Superior temporal gyrus (tissue), 1 donor: ENCODE measurements around the gene SBK1.
"Not testable (repeated sequence)": the region's sequence is repeated elsewhere in the genome, so short reads cannot be mapped to it uniquely, and the experiment has no call there.

ENCODE experiments used
- DNase-seq: peaks from one replicate; pipeline ENCODE4 v3.0.0-alpha.2; 2016; ENCODE audit errors: extremely low spot score

SBK1 gene

DNA sequence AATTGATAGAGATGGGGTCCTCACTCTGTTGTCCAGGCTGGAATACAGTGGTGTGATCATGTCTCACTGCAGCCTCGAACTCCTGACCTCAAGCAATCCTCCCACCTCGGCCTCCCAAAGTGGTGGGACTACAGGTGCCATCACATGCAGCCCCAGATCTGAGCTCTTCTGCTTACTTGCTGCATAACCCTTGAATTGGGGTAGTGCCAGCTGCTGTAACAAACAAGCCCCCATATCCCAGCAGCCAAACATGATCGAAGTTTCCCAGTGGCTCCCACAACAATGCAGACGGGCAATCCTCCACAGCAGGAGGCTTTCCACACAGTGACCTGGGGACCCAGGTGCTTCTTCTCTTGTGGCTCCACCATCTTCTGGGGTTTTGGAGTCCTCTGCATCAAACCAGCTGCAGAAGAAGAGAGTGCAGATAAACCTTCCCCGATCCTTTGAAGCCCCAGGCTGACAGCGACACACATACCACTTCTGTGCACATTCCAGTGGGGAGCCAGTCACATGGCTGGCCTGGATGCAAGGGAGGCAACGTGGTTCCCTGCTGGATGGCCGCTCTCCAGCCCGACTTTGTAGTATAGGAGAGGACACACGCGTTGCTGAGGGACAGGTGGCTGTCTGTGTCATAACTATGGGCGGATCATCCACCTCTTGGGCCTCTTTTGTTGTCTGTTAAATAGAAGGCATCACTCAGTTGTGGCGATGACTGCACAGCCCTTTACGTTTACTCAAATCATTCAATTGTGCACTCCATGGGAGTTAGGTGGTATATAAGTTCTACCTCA is 16.7 kb downstream of the SBK1 start:
- DNase-seq = no peak

DNA sequence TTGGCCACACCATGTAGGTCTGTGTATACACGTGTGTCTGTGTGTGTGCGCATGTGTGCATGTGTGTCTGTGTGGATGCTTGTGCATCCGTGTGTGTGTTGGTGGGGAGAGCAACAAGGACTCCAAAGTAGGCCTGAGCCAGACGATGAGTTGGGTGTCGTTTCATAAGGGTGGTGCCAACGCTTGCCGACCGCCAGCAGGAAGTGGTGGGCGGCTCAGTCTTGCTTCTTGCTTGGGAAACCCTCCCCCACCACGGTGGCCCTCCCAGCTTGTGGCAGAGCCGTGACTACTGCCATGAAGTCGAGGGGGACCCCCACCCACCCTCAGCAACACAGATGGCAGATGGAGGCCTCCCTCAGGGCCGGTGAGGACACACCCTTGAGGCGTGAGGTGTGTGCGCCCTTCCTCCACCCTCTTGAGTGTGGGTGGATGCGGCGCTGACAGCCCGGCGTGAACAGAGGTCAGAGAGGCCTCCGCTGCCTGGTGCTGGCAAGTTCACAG is 17.5 kb downstream of the SBK1 start:
- no peak for DNase-seq

DNA sequence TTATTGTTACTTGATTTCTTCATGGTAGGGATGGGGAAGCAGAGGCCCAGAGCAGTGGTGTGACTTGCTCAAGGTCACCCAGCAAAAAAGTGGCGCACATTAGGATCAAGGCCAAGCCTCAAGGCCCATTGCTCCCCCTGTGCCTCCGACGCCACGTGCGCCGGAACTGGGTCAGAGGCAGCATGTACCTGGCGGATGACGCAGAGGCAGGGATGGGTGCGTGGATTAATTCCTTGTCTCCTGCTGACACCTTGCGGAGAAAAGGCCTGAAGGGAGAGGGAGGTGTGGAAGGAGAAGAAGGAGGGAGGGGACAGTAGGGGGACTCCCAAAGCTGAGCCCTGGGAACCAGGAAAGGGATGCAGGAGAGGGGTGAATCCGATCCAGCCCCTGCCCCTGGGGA is 18.5 kb downstream of the SBK1 start:
- DNase-seq = no peak

DNA sequence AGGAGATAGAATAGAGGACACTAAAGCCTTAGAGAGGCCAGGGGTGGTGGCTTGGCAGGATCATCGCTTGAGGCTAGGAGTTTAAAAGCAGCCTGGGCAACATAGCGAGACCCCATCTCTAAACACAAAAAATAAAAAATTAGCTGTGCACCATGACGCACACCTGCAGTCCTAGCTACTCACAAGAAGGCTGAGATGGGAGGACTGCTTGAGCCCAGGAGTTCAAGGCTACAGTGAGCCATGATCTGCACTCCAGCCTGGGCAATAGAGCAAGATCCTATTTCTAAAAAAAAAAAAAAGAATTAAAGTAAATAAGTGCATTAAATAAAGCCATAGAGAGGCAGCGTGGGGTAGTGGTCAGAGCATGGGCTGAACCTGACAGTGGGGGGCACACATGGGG is 19.1 kb downstream of the SBK1 start:
- DNase-seq = no peak

DNA sequence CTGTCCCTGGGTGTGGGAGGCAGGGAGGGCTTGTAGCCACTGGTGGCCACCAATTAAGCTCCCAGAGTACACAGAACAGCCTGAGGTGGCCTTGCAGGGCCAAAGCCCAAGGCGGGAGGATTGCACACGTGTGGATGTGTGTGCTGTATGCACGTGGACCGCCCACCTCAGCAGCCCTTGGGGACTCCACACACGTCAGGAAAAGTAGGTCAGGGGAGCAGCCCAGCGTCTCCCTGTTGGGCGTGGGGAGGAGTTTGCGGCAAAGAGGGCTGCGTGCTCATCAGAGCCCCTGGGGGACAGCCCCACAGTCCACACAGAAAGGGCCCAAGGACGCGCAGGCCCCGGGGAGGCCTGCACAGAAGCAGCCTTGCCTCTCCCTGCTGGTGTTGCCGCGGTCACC is 19.6 kb downstream of the SBK1 start:
- DNase-seq = no peak

DNA sequence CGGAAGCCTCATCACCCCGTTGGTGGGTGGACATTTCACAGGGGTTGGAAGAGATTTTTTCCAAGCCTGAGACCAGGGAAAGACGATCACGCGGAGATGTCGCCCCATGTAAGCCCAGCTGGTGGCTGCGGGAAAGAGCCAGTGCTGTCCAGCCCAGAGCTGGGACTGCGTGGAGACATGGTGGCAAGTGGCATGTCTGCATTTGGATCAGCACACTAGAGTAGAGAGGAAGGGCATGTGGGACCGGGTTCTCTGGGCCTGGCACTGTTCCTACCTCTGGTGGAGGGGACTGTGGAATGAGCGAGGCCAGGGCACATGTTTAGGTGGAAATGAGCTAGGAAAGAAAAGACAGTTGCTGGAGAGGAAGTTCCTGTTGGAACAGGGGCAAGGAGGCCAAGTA is 20.0 kb downstream of the SBK1 start:
- DNase-seq = peak; percentile 3

DNA sequence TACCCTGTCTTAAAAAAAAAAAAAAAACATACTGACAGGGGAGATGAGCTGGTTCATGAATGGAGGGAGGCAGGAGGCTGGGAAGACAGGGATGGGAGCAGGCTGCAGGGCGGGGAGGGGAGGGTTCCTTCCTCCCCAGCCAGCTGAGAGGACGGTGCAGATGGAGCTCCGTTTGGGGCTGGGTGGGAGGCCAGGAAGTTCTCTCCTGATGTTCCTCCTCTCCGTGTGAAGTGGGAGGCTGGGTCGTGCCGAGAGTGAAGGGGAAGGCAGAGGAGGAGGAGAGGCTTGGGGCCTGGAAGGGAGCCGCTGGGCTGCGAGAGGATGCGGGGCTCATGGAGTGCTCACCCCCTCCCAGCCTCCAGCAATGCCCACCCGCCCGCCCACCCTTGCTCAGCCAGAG is 21.3 kb downstream of the SBK1 start:
- no peak for DNase-seq

DNA sequence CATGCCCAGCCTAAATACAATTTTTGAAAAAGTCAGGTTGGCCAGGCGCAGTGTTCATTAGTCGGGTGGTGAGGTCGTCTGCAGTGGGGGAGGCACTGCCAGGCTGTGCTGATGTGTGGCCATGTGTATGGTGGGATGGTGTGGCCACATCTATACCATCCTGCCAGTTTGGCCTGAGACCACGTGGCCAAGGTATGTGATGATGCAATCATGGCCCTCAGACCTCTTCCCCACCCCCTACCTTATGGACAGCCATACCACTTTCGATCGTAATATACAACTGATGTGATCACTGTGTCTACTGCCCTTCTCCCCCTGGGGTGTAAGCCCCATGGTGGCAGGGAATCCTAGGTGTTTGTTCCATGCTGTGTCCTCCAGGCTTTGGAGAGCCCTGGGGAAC is 23.7 kb downstream of the SBK1 start:
- no peak for DNase-seq

DNA sequence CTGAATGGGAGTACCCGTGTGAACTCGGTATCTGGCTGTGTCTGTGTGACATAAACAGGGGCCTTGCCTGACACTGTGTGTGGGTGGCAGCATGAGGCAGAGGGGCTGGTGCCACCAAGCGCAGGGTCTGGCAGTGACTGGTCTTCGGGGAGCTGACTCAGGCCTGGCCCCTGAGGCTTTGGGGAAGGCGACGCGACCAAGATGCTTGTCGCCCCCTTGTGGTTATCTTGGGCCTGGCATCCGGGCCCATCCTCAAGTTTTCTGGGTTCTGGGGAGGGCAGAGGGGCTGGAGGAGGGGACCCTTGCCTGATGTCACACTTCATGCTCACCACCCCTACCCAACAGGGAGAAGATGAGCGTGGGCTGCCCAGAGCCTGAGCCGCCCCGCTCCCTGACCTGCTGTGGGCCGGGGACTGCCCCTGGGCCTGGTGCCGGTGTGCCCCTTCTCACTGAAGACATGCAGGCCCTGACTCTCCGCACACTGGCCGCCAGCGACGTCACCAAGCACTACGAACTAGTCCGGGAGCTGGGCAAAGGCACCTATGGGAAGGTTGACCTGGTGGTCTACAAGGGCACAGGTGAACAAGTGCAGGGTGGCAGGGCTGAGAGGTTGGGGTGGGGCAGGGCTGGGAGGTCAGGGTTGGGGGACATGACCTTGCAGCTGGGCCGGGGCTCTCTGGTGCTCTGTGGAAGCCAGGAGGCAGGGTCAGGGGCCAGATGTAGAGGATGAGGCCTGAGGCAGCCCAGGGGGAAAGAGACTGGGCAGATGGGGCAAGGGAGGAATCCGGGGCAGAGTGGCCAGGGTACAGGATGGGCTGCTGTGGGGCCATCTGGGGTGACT is 24.9 kb downstream of the SBK1 start:
- DNase-seq = peak; percentile 70

DNA sequence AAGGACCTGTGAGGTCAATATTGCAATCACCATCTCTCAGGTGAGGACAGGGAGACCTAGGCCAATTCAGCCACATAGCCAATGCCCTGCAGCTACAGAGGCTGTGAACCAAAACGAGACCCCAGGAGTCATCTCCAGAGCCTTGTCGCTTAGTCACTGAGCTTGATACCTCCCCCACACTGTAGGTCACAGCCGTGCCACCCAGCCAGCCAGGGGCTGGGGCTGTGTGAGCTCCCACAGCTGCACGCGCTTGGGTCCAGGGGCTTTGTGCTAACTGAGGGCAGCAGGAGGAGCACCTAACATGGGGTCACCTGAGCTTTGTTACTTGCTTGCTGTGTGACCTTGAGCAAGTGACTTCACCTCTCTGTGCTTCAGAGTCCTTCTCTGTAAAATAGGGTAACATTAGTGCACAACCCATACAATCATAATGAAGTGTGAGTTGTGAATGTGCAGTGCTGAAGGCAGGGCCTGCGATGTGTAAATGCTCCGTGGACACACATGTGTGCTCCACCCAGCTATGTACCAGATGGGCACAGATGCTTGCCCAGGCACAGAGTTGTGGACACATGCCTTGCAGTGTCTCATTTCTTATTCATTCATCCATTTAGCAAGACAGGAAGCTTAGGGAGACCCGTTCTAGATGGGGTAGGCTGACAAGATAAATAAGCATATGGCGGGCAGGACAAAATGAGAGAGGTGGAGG is 25.9 kb downstream of the SBK1 start:
- DNase-seq = no peak

DNA sequence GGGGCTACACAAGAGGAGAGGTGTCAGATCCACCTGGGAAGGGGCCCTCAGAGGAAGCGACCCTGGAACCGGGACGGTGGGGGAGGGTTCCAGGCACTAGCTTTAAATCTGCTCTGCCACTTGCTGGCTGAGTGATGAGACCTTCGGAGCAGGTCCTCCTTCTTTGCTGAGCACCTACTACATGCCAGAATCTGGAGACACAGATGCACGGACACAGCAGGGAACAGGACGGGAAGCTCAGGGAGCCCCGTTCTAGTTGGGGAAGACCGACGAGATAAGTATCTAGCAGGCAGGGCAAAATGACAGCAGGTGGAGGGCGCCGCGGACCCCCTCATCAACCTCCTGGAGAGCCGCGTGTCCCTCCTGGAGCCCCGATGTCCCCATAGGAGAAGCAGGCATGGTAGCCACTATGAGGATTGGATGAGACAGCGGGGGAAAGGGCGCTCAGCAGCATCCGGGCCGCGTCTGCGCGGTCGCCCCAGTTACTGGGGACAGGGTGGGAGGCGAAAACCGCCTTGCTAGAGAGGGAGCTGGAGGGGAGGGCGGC is 27.2 kb downstream of the SBK1 start:
- no peak for DNase-seq

DNA sequence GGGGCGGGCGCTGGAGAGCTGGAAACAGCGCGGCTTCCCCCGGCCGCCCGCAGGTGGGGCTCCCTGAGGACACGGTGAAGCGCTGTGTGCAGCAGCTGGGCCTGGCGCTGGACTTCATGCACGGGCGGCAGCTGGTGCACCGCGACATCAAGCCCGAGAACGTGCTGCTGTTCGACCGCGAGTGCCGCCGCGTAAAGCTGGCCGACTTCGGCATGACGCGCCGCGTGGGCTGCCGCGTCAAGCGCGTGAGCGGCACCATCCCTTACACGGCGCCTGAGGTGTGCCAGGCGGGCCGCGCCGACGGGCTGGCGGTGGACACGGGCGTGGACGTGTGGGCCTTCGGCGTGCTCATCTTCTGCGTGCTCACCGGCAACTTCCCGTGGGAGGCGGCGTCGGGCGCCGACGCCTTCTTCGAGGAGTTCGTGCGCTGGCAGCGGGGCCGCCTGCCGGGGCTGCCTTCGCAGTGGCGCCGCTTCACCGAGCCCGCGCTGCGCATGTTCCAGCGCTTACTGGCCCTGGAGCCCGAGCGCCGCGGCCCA is 27.8 kb downstream of the SBK1 start:
- DNase-seq = no peak

DNA sequence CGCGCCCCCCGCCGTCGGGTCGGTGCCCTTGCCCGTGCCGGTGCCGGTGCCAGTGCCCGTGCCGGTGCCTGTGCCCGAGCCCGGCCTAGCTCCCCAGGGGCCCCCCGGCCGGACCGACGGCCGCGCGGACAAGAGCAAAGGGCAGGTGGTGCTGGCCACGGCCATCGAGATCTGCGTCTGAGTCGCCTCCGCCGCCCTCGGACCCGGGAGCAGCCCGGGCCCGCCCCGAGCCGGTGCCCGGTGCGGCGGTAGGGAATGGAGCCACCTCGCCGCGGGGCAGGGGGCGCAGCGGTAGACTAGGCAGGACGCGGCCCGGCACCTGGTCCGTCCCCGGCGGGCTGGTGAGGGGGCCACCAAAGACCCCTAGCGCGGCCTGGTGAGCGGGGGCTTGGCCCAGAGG is 28.4 kb downstream of the SBK1 start:
- no peak for DNase-seq

DNA sequence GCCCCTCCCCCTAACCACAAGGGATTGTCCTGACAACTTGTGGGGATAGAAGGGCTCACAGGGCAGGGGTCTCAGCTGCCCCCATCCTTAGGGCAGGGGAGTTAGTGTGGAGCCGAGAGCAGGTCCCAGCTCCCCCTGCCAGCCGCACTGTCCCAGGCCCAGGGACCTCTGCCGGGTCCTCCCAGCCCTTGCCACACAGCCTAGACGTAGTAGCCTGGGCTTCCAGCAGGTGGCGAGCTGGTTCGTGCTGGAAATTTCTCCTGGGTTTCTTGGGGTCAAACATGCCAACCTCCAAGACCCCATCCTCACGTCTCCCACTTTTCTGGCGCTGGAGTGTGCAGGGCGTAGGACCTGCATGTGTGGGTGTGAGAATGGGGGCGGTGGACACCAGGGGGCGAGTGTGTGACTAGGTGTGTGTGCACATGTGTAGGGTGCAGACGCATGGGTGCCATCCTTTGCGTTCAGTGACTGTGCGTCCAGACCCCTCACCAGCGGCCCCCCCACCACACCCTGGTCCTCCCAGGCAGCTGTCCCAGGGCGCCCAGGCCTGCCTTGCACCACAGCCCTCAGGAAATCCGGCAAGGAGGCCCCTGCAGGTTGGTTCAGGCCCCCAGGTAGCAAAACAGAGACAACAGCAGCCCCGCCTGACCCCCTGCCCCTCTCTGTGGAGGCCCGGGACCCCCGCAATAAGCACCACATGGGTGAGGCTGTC is 29.5 kb downstream of the SBK1 start:
- no peak for DNase-seq

DNA sequence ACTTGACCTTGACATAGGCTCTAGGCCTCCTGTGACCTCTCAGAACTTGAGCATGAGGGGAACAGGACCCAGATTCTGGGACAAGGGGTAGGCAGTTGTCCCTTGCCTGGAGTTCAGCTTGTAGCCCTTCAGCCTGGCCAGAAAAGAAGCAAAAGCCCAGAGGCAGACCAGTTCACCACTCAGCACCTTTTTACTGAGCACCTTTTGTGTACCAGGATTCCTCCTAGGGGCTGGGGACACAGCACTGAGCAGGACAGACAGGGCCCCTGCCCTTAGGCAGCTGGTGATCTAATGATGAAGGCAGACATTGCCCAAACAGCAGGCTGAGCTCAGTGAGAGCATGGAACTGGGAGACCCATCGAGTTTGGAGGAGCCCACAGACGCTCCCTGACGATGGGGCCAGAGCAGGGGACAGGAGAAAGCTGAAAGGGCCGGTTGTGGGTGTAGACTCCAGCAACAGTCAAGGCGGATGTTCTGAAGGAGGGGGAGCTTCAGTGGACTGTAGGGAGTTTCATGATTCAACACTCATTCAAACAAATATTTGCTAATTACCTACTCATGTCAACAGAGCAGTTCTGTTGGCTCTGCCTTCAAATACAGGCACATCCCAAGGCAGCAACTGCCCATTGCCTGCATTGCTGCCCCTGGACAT is 32.0 kb downstream of the SBK1 start:
- DNase-seq = no peak

DNA sequence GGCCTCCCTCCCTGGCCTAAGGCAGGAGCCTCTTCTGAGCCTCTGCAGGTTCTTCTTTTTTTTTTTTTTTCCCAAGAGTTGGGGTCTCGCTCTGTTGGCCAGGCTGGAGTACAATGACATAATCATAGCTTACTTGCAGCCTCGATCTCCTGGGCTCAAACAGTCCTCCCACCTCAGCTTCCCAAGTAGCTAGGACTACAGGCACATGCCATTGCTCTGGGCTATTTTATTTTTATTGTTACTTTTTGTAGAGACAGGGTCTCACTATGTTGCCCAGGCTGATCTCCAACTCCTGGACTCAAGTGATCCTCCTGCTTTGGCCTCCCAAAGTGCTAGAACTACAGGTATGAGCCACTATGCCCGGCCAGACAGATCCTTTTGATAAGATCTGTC is 32.6 kb downstream of the SBK1 start:
- DNase-seq = no peak

DNA sequence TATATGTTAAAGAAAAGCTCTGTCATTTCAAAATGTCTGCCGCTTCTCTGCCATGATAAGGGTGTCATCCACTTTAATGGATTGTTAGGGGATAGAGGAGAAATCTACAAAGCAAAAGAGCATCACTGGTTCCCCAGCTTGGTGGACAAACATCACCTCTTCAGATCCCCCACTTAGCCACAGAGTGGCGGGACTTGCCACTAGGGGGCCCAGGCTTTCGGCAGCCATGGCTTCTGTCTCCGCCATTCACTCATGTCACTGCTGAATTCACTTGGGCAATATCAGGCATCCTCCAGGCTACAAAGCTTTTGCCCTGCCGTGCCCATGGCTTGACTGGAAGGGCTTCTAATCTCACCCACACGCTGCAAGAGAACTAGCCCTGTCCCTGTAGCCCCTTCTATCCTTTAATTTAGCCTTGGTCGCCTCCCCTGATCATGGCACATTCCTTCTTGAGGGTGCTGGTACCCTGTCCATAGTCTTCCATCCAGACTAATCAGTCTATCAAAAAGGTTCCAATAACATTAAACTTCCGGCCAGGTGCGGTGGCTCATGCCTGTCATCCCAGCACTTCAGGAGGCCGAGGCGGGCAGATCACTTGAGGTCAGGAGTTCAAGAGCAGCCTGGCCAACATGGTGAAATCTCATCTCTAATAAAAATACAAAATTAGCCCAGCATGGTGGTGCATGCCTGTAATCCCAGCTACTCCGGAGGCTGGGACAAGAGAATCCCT is 34.7 kb downstream of the SBK1 start:
- DNase-seq = peak; percentile 63

DNA sequence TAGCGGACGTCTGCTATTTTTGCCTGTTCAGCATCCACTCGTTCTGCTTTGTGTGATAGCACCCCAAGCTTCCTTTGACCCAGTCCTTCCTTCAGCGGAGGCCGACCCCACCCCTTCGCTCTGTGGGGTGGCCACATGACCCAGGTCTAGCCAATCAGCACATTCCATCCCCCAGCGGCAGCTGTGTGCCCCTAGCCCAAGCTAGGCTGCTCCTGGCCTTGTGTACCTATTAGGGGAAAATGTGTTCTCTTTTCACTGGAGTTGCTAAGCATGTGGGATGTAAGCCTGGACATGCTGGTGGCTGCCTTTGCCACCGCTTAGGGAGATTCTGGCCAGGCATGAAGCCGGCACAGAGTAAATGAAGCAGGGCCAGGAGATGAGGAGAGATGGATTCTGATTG is 37.9 kb downstream of the SBK1 start:
- DNase-seq = not testable (repeated sequence)

DNA sequence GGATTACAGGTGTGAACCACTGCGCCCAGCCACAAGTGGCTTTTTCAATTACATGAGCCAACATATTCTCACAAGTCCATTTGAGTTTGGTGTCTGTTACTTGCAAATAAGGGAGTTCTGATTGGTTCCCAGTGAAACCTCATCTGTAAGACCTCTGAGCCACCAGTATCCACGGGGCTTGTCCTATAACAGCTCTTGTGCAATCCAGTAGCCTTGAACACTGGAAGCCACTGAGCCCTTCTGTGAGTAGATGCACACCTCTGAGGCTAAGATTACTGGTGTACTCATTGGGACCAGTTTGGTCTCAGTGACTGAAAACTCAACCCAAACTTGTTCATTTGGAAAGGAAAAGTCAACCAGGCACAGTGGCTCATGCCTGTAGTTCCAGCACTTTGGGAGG is 38.7 kb downstream of the SBK1 start:
- not testable (repeated sequence) for DNase-seq

DNA sequence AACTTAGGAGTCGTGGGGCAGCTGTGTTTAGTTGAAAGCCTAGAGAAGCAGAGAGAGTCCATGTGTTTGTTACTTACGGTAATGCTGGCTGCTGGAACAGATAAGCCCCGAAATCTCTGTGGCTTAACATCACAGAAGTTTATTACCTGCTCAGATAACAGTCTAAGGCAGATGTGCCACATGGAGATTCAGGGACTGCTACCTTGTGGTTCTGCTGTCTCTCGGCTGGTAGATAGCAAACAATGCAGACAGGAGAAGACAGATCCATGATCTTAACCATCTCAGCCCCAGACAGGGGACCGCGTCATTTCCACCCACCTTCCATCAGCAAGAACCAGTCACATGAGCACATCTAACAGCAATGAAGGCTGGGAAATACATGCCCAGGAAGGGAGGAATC is 40.3 kb downstream of the SBK1 start:
- DNase-seq = not testable (repeated sequence)
